HG03432 (cell line): ENCODE data around the gene DENND2D.

Experiments
- ATAC-seq: cut with Tn5 transposase; IDR thresholded peaks from one replicate; pipeline ENCODE4 v1.9.1; 2021; ENCODE audit warnings: mild to moderate bottlenecking, moderate library complexity; ENCODE audit not compliant: unreplicated experiment

Gene DENND2D

GRCh38 chr1:111139956-111140679 lies 60.3 kb downstream of the DENND2D start, which contains the start of the genes CEPT1 and DRAM2:
Gene CEPT1, plus strand, starts transcription at chr1:111140223. Its CDS starts 7,492 bp downstream, at chr1:111147715.
Gene DRAM2, minus strand, starts transcription at chr1:111140093. Its CDS starts 8,539 bp downstream, at chr1:111131554.
- peak; percentile 83 for ATAC-seq

GRCh38 chr1:111139324-111139955 lies 61.0 kb downstream of the DENND2D start:
- ATAC-seq = peak; percentile 48
